ENCODE measurements around the gene HCN2. TPM values are rescaled to one million over a fixed set of nuclear protein-coding genes. Genes with fewer than 3 reads are reported as not detected.
A peak's percentile ranks its signal among the peaks of the same experiment; 100 is the strongest.

HCN2 gene
- total and polyA plus RNA-seq, 9 of the 15 experiments (the other 6 are each of a cell fraction or from before 2014, with no cell fraction given), result 0.29 to 4.2 (median 0.82) TPM; not detected in 2

- TF ChIP-seq ESRRA (IDR thresholded peaks at IDR 0.05; ENCODE audit: borderline replicate concordance, low read depth), result peak; percentile 75; the same call in 1 of the 2 replicates
- TF ChIP-seq ZBTB2 (IDR thresholded peaks at IDR 0.05), result peak; percentile 89
- no peak for TF ChIP-seq FOXO4 (CRISPR knock-in tag; IDR thresholded peaks at IDR 0.05)
- TF ChIP-seq ATF6 (CRISPR knock-in tag; IDR thresholded peaks at IDR 0.05), result peak; percentile 75; the same call in 1 of the 2 replicates
- TF ChIP-seq HDAC2 (IDR thresholded peaks at IDR 0.05), result peak; percentile 73; the same call in 1 of the 2 replicates
- TF ChIP-seq SRSF7 (optimal IDR thresholded peaks at IDR 0.05; ENCODE audit: low read depth, low read length), result no peak
- TF ChIP-seq FOXP1 (CRISPR knock-in tag; IDR thresholded peaks at IDR 0.05), result 0 out of 2 replicates have a peak, but pooled peaks have one; percentile 43
- TF ChIP-seq KDM2B (CRISPR knock-in tag; IDR thresholded peaks at IDR 0.05), result peak; percentile 38; the same call in 1 of the 2 replicates
- peak; percentile 71; the same call in 1 of the 2 replicates for TF ChIP-seq CBFB (CRISPR knock-in tag; IDR thresholded peaks at IDR 0.05)
- no peak for TF ChIP-seq CC2D1A (IDR thresholded peaks at IDR 0.05)
- 0 out of 2 replicates have a peak, but pooled peaks have one; percentile 29 for TF ChIP-seq ZNF232 (CRISPR knock-in tag; IDR thresholded peaks at IDR 0.05)
- TF ChIP-seq LCOR (CRISPR knock-in tag; IDR thresholded peaks at IDR 0.05), result peak; percentile 67
- TF ChIP-seq NBN (IDR thresholded peaks at IDR 0.05; ENCODE audit: low read depth), result no peak
- no peak for TF ChIP-seq ZNF280B (CRISPR knock-in tag; IDR thresholded peaks at IDR 0.05)
- peak; percentile 6 for TF ChIP-seq ZNF146 (CRISPR knock-in tag; IDR thresholded peaks at IDR 0.05; ENCODE audit: unreplicated experiment)
- peak; percentile 66; the same call in 1 of the 2 replicates for TF ChIP-seq MAX (CRISPR knock-in tag; IDR thresholded peaks at IDR 0.05)
- TF ChIP-seq E2F3 (CRISPR knock-in tag; IDR thresholded peaks at IDR 0.05), result 0 out of 2 replicates have a peak, but pooled peaks have one; percentile 37
- no peak for TF ChIP-seq MAFF (IDR thresholded peaks at IDR 0.05; ENCODE audit: low read length)
- no peak for TF ChIP-seq CSDE1 (IDR thresholded peaks at IDR 0.05)
- TF ChIP-seq TEAD4 (IDR thresholded peaks at IDR 0.05; ENCODE audit: low read length), result no peak
- TF ChIP-seq TEAD4 (CRISPR knock-in tag; IDR thresholded peaks at IDR 0.05; ENCODE audit: borderline replicate concordance), result 0 out of 2 replicates have a peak, but pooled peaks have one; percentile 61
- peak; percentile 91 for TF ChIP-seq PRMT5 (CRISPR knock-in tag; IDR thresholded peaks at IDR 0.05)
These were observed 1.6 kb downstream of the HCN2 start (continued) for GRCh38 chr19:591099-591958.
